GM12864 (cell line): ENCODE measurements around the gene AVEN.

Source experiments
- DNase-seq: peaks from one replicate; pipeline ENCODE4 v3.0.0-alpha.2; 2011; ENCODE audit warnings: low read depth
- H3K4me3 ChIP-seq: 2 replicates; pipeline ENCODE4 v1.5.1; 2011; ENCODE audit warnings: mild to moderate bottlenecking, low read depth, low read length, control low read depth
- CTCF ChIP-seq: IDR thresholded peaks from 2 replicates; pipeline ENCODE4 v1.5.1; 2011; ENCODE audit warnings: low read depth, mild to moderate bottlenecking, moderate library complexity, low read length, control low read depth, inconsistent platforms; ENCODE audit errors: missing control alignments

The AVEN gene

GRCh38 chr15:33988384-33988783 lies 50.6 kb downstream of the AVEN start:
- no peak overlapping the region for H3K4me3 ChIP-seq
- DNase-seq, result no peak
- no peak for TF ChIP-seq CTCF

- no peak for TF ChIP-seq CTCF
- H3K4me3 ChIP-seq, result no peak overlapping the region
- no peak for DNase-seq
These were observed 51.6 kb downstream of the AVEN start for GRCh38 chr15:33987444-33987843.

GRCh38 chr15:33985751-33986150 lies 53.3 kb downstream of the AVEN start:
- DNase-seq, result no peak
- no peak overlapping the region for H3K4me3 ChIP-seq
- TF ChIP-seq CTCF, result no peak

GRCh38 chr15:33985287-33985686 lies 53.7 kb downstream of the AVEN start:
- TF ChIP-seq CTCF, result no peak
- DNase-seq, result no peak
- no peak overlapping the region for H3K4me3 ChIP-seq

GRCh38 chr15:33982516-33982915 lies 56.5 kb downstream of the AVEN start:
- DNase-seq, result no peak
- no peak for TF ChIP-seq CTCF
- H3K4me3 ChIP-seq, result no peak overlapping the region

- TF ChIP-seq CTCF, result no peak
- no peak for DNase-seq
These were observed 58.8 kb downstream of the AVEN start for GRCh38 chr15:33980159-33980558.

GRCh38 chr15:33975022-33975565 lies 63.9 kb downstream of the AVEN start:
- no peak overlapping the region for H3K4me3 ChIP-seq
- TF ChIP-seq CTCF, result no peak
- DNase-seq, result no peak

More at GRCh38 chr15:33980159-33980558, 58.8 kb downstream of the AVEN start:
- no peak overlapping the region for H3K4me3 ChIP-seq
